GM18861 (cell line): ENCODE measurements around the gene MYBPC1.

Experiments
- ATAC-seq: cut with Tn5 transposase; IDR thresholded peaks from one replicate; pipeline ENCODE4 v1.9.1; 2021; ENCODE audit not compliant: unreplicated experiment

The MYBPC1 gene

DNA sequence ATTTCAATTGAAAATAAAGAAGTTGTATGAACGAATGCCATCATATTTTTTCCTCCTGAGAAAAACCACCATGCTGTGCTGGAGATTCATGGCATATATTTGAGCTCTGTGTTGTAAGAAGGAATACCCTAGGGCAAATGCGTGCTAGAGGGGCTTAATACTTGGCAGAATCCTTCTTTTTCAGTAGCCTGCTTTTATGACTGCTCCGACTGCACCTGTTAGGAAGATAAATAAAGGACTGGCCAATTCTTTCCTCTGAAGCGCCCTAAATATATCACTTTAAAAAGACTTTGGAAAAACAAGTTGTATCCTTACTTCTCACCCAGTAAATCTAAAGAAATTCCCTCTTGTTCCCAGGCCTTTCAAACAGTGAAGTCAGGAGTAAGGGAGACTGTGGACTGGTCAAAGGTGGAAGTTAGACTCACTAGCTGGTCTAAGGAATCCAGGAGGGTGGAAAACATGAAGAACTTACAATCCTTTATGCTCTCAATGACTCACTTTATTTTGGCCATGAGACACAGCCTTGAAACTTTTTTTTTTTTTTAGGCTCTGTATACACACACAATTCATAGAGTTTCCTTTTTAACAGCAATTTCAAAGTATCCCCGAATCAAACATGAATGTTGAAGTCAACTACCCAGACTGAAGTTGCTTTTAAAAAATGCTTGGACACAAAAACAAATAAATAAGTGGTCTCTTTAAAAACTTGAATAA, 5.2 kb downstream of the MYBPC1 start:
- ATAC-seq, result no peak

DNA sequence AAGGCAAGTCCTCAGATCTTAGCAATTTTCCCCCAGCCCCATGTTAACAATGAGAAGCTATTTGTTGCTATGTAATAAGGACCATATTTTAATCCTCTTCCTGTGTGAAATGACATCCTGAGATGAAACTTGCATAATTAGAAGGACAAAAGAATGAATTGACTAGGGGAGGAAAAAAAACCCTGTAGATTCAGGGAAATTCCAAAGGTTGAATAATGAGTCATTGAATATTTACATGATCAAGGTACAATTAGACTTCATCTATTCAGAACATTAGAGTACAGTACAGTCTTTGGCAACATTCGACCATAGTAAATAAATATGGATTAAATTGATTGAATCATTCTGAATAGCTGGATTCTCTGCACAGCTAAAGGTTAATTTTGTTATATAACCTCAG, 9.4 kb downstream of the MYBPC1 start:
- no peak for ATAC-seq

DNA sequence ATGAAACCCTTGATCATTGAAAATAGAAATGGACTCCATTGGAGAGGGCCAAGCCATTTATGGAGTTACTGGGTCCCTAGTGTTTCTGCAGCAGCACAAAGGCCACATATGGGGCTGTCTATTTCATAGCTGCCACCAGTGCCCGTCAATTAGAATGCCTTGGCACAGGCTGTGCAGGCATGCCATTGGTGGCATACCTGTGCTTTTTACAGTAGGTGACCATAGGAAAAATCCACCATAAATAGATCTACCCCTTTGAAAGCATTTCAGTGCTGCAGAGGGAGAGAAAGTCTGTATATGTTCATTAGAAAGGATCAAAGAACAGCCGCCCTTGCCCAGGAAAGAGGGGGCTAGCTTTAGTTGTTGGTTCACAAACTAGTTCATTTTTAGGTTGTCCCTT, 13.1 kb downstream of the MYBPC1 start:
- no peak for ATAC-seq

DNA sequence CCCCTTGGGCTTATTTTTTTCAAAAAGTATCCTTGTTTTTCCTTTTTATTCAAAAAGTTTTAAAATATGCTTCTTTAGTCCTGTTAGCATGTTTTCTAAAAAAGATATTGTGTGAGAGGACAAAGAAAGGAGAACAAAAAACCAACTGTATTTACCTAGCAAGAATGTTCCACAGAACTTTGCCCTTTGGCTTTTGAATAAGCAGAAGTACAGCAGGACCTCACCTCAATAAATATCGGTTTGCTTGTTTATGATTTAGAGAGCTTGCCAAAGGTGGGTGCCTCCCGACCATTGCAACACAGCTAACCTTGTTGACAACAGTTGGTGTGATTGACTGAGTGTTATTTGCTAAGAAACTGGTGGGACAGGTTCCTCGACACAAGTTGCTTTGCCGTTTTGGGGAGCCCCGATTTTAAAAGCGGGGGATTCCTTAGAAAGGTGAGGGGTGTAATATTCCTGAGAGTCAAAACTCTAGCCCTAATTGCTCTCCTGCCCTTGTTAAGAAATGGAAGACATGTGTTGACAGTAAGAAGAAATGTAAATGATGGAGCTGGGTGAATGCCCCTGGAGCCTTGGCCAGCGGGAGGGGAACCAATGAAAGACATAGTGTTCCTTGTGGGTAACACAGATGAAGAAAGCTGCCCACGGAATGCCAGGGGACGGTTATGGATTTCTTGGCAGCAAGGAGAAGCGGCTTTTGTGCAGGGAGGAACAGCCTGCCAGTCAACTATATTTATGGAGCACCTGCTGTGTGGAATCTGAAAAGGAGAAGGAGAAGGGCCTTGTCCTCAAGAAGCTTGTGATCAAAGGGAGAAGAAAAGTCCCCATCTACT, 13.7 kb downstream of the MYBPC1 start:
- ATAC-seq, result no peak

DNA sequence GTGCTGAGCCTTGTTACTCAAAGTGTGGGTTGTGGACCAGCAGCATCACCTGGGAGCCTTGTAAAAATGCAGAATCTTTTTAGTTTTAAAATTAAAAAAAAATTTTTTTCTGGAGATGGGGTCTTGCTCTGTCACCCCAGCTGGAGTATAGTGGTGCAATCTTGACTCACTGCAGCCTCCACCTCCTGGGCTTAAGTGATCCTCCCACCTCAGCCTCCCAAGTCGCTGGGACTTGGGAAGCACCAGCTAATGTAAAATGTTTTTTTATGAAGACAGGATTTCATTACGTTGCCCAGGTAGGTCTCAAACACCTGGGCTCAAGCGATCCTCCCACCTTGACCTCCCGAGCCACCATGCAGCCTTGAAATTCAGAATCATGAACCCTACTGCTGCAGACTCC, 14.4 kb downstream of the MYBPC1 start:
- ATAC-seq, result no peak

- no peak for ATAC-seq
Observed at GRCh38 chr12:101612160-101612916, 17.6 kb downstream of the MYBPC1 start.

DNA sequence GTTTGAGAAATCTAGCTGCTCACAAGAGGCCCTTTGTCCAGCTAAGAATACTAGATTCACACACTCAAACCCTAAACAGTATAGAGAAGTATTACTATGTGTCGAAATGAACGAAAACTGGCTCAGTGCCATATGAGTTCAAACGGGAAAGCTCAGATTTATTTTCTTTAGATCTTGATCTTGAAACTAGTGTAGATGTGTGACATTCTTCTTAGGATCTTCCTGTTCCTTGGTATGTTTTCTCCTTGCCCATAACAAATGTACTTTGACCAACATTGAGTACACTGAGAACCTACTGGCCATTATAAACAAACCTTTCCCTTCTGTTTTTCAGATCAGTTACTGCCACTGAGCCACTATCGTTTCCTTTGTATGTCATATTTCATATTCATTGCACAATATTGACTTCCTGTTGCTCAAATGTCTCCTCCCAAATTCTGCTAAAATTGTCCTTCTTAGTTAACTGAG, 21.3 kb downstream of the MYBPC1 start:
- no peak for ATAC-seq

GRCh38 chr12:101619026-101619786, 24.4 kb downstream of the MYBPC1 start:
- no peak for ATAC-seq

DNA sequence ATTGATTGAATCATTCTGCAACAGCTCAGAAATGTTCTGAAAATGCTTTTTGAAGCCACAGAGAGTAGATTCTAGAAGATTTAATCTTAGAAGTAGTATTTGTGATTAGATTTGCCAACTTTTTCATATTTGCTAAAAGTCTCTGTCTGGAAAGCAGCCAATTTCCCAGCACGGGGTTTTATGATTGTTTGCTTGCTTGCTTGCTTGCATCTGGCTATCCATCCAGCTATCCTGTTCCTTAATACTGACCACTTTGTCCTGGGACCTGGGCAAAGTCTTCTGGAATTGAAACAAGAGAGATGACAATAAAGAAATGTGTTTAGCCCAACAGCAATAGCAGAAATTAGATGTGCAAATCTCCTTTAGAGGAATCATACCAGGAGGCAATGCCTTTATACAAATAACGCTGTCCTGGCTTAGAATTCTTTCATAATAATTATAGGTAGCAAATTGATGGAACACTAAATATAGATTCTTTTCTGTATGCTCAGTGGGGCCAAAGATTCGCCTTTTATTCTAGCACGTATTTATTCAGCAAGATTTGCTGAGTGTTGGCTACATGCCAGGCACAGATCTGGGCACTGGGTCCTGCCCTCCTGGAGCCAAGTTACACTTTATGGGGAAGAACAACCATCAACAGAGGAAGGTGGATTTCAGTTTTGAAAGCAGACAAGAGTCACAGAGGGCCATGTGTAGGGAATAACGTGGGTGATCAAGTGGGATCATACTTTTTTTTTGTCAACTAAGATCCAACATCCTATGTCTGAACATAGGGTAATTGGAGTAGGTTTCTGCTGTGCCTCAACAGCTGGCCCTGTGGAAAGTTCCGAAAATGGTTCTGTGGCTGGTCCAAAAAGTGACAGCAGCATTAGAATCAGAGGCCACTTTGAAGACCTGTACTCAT, 25.3 kb downstream of the MYBPC1 start:
- ATAC-seq, result no peak

DNA sequence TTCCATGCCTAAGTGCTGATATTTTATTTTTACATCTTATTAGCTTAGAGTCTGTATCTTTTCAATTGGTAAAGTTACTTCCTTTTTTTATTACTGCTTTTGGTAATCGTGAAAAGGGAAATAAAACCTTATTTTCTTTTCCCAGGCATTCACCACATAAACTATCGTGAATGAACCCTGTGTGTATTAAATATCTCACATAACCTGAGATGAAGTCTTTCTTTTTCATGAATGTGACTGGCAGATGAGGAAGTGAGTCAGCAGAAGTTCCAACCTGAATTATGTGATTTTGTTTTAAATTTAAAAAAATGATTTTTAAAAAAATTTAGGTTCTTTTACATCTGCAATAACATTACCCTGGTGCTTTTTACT, 26.0 kb downstream of the MYBPC1 start:
- ATAC-seq, result no peak

DNA sequence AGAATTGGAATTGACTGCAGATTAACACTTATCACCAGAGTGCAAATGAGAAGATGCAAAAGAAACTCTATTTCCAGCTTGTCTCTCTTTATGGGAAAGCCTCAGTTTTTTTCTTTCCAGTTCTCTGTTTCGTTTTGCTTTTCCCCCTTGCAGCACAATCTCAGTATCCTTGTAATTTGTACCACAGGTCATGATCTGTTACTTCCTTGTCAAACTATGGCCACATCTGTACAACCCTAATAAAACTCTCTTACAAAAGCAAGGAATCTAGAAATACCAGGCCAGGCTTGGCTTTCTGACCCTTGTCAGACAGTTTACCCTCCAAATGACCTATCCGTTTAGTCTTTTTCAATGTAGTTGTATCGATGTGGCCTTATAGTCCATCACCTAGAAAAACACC, 33.9 kb downstream of the MYBPC1 start:
- no peak for ATAC-seq

DNA sequence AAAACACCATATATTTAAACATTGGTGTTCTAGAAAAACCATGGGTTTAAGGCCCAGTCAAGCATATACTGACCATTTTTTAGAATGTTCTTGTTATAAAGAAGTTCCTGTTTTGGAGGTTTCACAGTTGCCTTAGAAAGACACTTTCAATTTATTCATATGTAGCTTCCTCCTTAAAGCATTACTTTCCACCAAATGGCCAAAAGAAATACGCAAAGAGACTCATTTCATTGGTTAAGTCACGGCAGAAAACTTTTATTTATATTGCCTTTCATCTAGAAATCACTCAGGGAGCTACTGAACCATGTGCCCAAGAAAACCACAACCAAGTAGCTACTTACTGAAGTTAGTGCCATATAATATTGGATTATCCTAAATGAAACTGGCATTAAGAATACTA, 40.0 kb downstream of the MYBPC1 start:
- ATAC-seq, result peak; percentile 96

DNA sequence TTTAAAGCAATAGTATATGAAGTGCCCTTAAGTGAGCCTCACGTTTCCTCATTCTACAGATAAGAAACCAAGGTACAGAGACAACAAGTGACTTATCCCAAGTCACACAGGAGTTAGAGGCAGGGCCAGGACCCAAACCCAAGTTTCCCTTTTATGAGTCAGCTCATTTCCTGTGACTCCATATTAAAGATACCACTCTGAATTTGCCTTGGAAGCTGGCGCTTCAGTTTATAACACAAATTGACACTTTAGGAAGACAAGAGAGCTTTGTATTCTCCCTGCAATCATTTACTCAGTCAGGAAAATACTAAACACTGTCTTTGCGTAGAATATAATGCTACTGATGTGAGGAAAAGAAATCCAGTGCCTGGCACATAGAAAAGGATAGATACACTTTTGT, 43.2 kb downstream of the MYBPC1 start:
- no peak for ATAC-seq

DNA sequence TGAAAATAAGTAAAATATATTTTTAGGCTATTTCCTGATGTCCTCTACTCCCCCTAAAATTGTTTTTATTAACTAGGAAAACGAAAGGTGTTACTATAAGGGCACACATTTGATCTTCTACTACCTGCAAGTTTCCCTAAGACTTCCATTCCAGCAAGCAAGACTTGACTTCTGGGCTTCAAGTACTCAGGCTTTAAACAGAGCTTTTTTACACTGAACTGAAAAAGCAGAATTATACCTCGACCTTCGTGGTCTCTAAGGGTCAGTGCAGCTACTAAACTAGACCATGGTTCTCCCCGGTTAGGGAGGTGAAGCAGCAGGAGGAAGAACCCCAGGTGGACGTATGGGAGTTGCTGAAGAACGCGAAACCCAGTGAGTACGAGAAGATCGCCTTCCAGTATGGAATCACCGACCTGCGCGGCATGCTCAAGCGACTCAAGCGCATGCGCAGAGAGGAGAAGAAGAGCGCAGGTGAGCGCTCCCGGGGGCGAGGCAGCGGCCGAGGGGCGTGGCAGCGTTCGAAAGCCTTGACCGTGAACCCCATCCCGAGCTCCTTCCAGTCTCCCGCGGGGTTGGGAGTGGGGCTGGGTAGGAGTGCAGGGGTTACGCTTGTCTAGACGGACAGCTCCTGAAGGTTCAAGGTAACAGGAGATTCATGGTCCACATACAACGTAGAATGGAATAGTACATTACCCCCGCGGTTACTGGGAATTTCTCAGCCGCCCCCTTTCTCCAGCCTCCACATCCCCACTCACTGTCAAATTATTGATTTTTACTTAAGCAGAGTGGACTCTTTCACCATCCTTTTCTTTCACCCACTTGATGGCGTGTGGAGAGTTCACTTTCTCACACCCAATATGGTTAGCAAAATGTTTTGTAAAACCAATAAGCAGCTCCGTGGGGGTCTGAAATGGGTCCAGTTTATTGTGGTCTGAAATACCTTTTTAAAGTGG, 47.6 kb downstream of the MYBPC1 start:
- no peak for ATAC-seq

DNA sequence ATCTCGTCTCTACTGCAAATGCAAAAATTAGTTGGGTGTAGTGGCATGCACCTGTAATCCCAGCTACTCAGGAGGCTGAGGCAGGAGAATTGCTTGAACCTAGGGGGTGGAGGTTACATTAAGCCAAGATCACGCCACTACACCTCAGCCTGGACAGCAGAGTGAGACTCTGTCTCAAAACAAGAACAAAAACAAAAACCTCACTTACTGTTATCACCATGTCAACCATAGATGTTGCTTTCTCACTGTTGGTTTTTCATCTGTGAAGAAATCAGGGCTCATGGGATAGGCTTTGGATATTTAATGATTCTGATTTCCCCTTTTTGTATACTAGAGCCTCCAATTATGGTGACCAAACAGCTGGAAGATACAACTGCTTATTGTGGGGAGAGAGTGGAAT, 52.9 kb downstream of the MYBPC1 start:
- ATAC-seq, result no peak

DNA sequence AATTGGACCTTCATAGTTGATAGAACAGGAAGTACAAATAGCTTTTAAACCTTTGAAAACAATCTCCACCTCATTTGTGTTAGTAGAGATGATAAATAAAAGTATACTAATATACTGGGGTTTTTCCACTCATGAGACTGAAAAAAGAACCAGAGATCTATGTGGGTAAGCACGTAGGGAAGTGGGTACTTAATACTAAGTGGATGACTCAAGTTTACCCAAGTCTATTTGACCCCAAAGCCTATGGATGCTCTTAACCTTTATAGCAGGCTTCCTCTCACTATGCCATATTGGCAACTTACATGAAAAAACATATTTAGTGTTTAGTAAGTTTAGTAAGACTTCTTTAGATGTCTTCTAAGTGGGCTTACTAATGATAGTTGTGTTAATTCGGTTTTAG, 53.4 kb downstream of the MYBPC1 start:
- no peak for ATAC-seq

DNA sequence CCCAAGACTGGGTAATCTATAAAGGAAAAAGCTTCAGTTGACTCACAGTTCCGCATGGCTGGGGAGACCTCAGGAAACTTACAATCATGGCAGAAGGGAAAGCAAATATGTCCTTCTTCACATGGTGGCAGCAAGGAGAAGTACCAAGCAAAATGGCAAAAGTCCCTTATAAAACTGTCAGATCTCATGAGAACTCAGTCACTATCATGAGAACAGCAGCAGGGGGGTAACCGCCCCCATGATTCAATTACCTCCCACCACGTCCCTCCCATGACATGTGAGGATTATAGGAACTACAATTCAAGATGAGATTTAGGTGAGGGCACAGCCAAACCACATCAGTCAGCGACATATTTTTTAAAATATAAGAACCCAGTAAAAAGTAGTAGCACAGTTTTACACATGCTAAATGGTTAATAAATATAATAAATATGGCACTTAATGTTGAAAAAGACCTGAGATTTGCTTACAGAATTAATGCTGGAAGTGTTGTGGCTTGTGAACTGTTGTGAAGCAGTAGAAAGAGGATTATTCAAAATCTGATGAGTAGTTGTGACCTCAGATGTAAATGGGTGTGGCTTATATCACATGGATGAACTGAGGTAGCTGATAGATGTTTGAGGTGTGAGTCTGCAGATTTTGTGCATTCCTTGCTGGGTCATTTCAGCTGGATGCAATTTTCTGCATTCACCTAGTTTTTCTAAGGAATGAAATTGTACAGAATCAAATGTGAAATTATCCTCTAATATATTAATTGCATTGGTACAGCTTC, 55.8 kb downstream of the MYBPC1 start:
- ATAC-seq, result no peak

GRCh38 chr12:101653030-101653429, 58.3 kb downstream of the MYBPC1 start:
- ATAC-seq, result no peak
